Kidney (tissue), 22 donors: ENCODE data around the gene BZW2. TPM values are rescaled to one million over a fixed set of nuclear protein-coding genes. Genes with fewer than 3 reads are reported as not detected.

Source experiments
- DNase-seq, 5 donors: peaks; one replicate each; pipeline ENCODE4 v3.0.0-alpha.2; 2013 to 2020
- FAIRE-seq: peaks from 2 replicates; lab custom pipeline; 2012; peaks lifted over from hg19 to GRCh38; lab: Jason Lieb, UNC
- H3K27ac ChIP-seq, 2 donors: one replicate each; pipeline ENCODE4 v1.7.0; 2013; ENCODE audit warnings: low read depth in 2 of 2, low read length in 2 of 2, inconsistent platforms in 1 of 2
- H3K27me3 ChIP-seq: one replicate; pipeline ENCODE4 v1.7.1; 2013; ENCODE audit warnings: low read length, inconsistent platforms; ENCODE audit not compliant: control insufficient read depth, insufficient read depth
- H3K36me3 ChIP-seq, 3 donors: one replicate each; pipeline versions ENCODE4 v1.7.0 to v1.7.1; 2013; ENCODE audit warnings: low read length in 3 of 3, control low read depth in 1 of 3, inconsistent platforms in 1 of 3; ENCODE audit not compliant: insufficient read depth in 3 of 3, control insufficient read depth in 2 of 3
- H3K4me1 ChIP-seq, 3 donors: one replicate each; pipeline versions ENCODE4 v1.7.0 to v1.7.1; 2013; ENCODE audit warnings: low read length in 3 of 3, inconsistent platforms in 1 of 3, low read depth in 1 of 3; ENCODE audit not compliant: control insufficient read depth in 2 of 3, insufficient read depth in 2 of 3
- H3K4me3 ChIP-seq, 3 donors: one replicate each; pipeline versions ENCODE4 v1.7.0 to v1.8.1; 2013; ENCODE audit warnings: low read length in 3 of 3, control low read depth in 1 of 3, inconsistent platforms in 1 of 3
- H3K9ac ChIP-seq, 3 donors: one replicate each; pipeline versions ENCODE4 v1.7.0 to v1.7.1; 2013; ENCODE audit warnings: low read length in 3 of 3, control low read depth in 1 of 3, inconsistent platforms in 1 of 3
- H3K9me3 ChIP-seq, 3 donors: one replicate each; pipeline versions ENCODE4 v1.7.0 to v1.7.1; 2013; ENCODE audit warnings: low read length in 3 of 3, control low read depth in 1 of 3, inconsistent platforms in 1 of 3; ENCODE audit not compliant: control insufficient read depth in 2 of 3, insufficient read depth in 1 of 3
- CTCF ChIP-seq: IDR thresholded peaks from 3 replicates; pipeline ENCODE4 v1.5.1; 2012; ENCODE audit warnings: mild to moderate bottlenecking, moderate library complexity, borderline replicate concordance; ENCODE audit not compliant: insufficient read depth; ENCODE audit errors: extremely low read depth
- intact Hi-C: fragments of 100-400 bp; cut with DNase I; formaldehyde crosslinking; loops from one replicate; pipeline ENCODE4 v1.11.1; 2022
- long read RNA-seq, 10 donors: library from polyadenylated mRNA in 1 of 10; unstranded in 1 of 10; transcript quantifications; one replicate each; pipeline ENCODE4 v2.0.0 and lab custom pipeline, GENCODE V29; 2021 to 2026
- polyA plus RNA-seq: library from polyadenylated mRNA; stranded (reverse); fragments of 350-450 nt; fragmentation: Illumina TruSeq; extraction: RNeasy Lipid Tissue Mini Kit (QIAGEN cat#74804); gene quantifications from one replicate; pipeline ENCODE4 v1.2.3, GENCODE V29; 2014; ENCODE audit warnings: low read depth, low replicate concordance; ENCODE audit not compliant: insufficient read depth
- total RNA-seq: library from RNA; stranded (reverse); fragmentation: NEBNext Ultra II Directional; extraction: Animal tissue kit (Norgen Biotek cat#: 25700); gene quantifications from one replicate; pipeline ENCODE4 v1.2.1, GENCODE V29; 2021
- donor health status: control.
- donor health status: control.
- donor health status: control.
- donor health status: control.
- donor health status: control.
- donor health status: DM: yes; HTN: yes; CAD: no.
- donor health status: Normal renal cell carcinoma (clear cell type).

The BZW2 gene
- total RNA-seq (49.1 TPM), polyA plus RNA-seq (24.8 TPM)
- long read RNA-seq, donor 1, transcript BZW2-201 (12 exons, 1,860 nt): major isoform, 13 of 17 reads
- long read RNA-seq, donor 1, partial matches to known transcripts: 0 of 17 reads
- long read RNA-seq, donor 1, other reads (novel, unspliced or antisense): 0 of 17 reads
- long read RNA-seq, donor 2, transcript BZW2-201 (12 exons, 1,860 nt): major isoform, 14 of 19 reads
- long read RNA-seq, donor 2, transcript BZW2-207 (12 exons, 1,862 nt): minor isoform, 5 of 19 reads
- long read RNA-seq, donor 2, partial matches to known transcripts: 0 of 19 reads
- long read RNA-seq, donor 2, other reads (novel, unspliced or antisense): 0 of 19 reads
- long read RNA-seq, donor 3, transcript BZW2-201 (12 exons, 1,860 nt): major isoform, 14 of 17 reads
- long read RNA-seq, donor 3, partial matches to known transcripts: 0 of 17 reads
- long read RNA-seq, donor 3, other reads (novel, unspliced or antisense): 0 of 17 reads
- long read RNA-seq, donor 4, transcript BZW2-201 (12 exons, 1,860 nt): major isoform, 7 of 13 reads
- long read RNA-seq, donor 4, transcript BZW2-207 (12 exons, 1,862 nt): minor isoform, 6 of 13 reads
- long read RNA-seq, donor 4, partial matches to known transcripts: 0 of 13 reads
- long read RNA-seq, donor 4, other reads (novel, unspliced or antisense): 0 of 13 reads
- long read RNA-seq, donor 5, partial matches to known transcripts: 0 of 1 reads
- long read RNA-seq, donor 5, other reads (novel, unspliced or antisense): 0 of 1 reads
- long read RNA-seq, donor 6, transcript BZW2-201 (12 exons, 1,860 nt): major isoform, 33 of 56 reads
- long read RNA-seq, donor 6, transcript BZW2-207 (12 exons, 1,862 nt): minor isoform, 8 of 56 reads
- long read RNA-seq, donor 6, partial matches to known transcripts: 14 of 56 reads
- long read RNA-seq, donor 6, other reads (novel, unspliced or antisense): 0 of 56 reads
- long read RNA-seq, donor 7, transcript BZW2-207 (12 exons, 1,862 nt): minor isoform, 6 of 32 reads
- long read RNA-seq, donor 7, transcript BZW2-201 (12 exons, 1,860 nt): major isoform, 17 of 32 reads
- long read RNA-seq, donor 7, partial matches to known transcripts: 5 of 32 reads
- long read RNA-seq, donor 7, other reads (novel, unspliced or antisense): 1 of 32 reads
- long read RNA-seq, donor 8, transcript BZW2-201 (12 exons, 1,860 nt): major isoform, 11 of 24 reads
- long read RNA-seq, donor 8, partial matches to known transcripts: 6 of 24 reads
- long read RNA-seq, donor 8, other reads (novel, unspliced or antisense): 0 of 24 reads
- long read RNA-seq, donor 9, transcript BZW2-201 (12 exons, 1,860 nt): major isoform, 8 of 10 reads
- long read RNA-seq, donor 9, partial matches to known transcripts: 0 of 10 reads
- long read RNA-seq, donor 9, other reads (novel, unspliced or antisense): 0 of 10 reads
- long read RNA-seq, donor 10, transcript BZW2-201 (12 exons, 1,860 nt): major isoform, 8 of 11 reads
- long read RNA-seq, donor 10, partial matches to known transcripts: 0 of 11 reads
- long read RNA-seq, donor 10, other reads (novel, unspliced or antisense): 0 of 11 reads

- intact Hi-C loops: no loop called here
- peak; percentile 11 for TF ChIP-seq CTCF
Measured at GRCh38 chr7:16645593-16646471, at the start of gene BZW2, which contains the start of gene ANKMY2. Gene BZW2 (plus strand): TSS chr7:16646181. CDS start chr7:16665444, 19,263 bp downstream. Gene ANKMY2 (minus strand): TSS chr7:16645754. CDS start chr7:16645573, 181 bp downstream.

GRCh38 chr7:16598015-16598414 lies 48.0 kb upstream of the BZW2 start:
- Histone ChIP-seq H3K9ac (no peak overlapping the region), H3K4me1 (no peaks in the 10 kb centered on the region), H3K9me3 (no peaks in the 10 kb centered on the region), H3K36me3 (peaks cover 6 to 22% (median 12%) of the 10 kb centered on the region in 3 donors), H3K4me3 (no peak overlapping the region), H3K27ac (no peak overlapping the region), H3K27me3 (no peaks in the 10 kb centered on the region)
- intact Hi-C loops: no loop called here
- FAIRE-seq (no peak), DNase-seq (no peak)
- no peak for TF ChIP-seq CTCF

More at GRCh38 chr7:16645593-16646471, at the start of gene BZW2, which contains the start of gene ANKMY2:
- Histone ChIP-seq H3K4me1 (peaks cover 0 to 16% (median 0%) of the 10 kb centered on the region in 3 donors), H3K27ac (peak within 1 kb of the TSS; percentile 97), H3K4me3 (peak within 1 kb of the TSS; percentile 77 to 92 (median 84)), H3K36me3 (no peaks in the 10 kb centered on the region), H3K9me3 (no peaks in the 10 kb centered on the region), H3K27me3 (no peaks in the 10 kb centered on the region), H3K9ac (peak within 1 kb of the TSS; percentile 82 to 86 (median 86))
- FAIRE-seq: peak; percentile 35
- DNase-seq: peak; percentile 95 to 98 (median 98)
